Measurements from ENCODE around the gene SLC25A17.
"Not testable (repeated sequence)": the region's sequence is repeated elsewhere in the genome, so short reads cannot be mapped to it uniquely, and the experiment has no call there.

SLC25A17 gene

DNA sequence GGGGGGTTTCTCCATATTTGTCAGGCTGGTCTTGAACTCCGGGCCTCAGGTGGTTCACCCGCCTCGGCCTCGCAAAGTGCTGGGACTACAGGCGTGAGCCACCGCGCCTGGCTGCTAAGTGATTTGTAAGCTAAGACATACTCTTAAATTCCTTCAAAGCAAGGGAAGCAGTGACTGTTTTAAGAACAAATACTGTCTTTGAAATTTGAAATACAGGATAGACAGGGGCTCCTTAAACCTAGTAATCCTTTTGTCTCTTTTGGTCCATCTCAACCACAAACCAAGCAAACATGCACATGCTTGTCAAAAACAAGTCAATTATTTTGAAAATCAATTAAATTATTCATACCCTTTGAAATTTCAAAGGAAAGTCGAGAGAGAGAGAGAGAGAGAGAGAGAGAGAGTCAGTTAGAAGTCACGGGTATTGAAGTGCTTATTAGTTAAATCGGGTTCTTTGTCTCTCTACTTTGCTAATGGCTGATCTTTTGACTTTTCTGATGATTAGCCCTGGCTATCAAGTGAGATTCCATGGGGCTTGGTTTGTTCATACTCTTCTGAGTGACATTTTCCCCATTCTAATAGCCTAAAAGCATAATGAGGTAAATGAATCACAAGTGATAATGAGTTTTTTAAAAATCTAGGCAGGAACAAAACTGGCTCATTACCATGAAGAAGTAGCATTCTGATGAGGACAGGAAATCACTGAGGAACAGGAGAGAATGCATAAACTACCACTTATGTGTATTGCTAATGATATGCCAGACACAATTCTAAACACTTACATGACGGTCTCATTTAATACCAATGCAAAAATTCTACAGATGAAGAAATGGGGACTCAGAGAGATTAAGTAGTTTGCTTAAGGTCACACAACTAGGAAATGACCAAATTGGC lies 91.8 kb downstream of the SLC25A17 start:
- Histone ChIP-seq H3K27me3 (ENCODE audit: control insufficient read depth, insufficient read depth, low read length) (no peaks in the 10 kb centered on the region), H3K36me3 (ENCODE audit: control insufficient read depth, insufficient read depth, low read length) (no peaks in the 10 kb centered on the region), H3K4me3 (ENCODE audit: low read depth, low read length) (no peak overlapping the region), H3K4me1 (ENCODE audit: control insufficient read depth, insufficient read depth, low read length) (peaks cover 6% of the 10 kb centered on the region), H3K9me3 (ENCODE audit: control insufficient read depth, insufficient read depth, low read length) (no peaks in the 10 kb centered on the region), H3K9ac (ENCODE audit: low read depth, low read length) (no peak overlapping the region)

DNA sequence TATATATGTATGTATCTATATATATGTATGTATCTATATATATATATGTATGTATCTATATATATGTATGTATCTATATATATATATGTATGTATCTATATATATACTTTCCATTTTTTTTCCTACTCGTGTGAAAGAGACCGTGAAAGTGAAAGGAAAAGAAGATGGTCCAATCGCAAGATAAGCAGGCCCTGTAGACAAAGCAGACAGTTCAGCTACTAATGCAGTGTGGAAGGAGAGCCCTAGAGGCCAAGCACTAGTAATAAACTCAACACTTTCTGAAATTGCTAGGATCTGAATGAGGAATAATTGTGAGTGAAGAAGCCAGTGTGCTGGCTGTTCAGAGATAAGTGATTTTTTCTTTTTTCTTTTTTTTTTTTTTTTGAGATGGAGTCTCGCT lies 92.6 kb downstream of the SLC25A17 start:
- Histone ChIP-seq H3K36me3 (ENCODE audit: control insufficient read depth, insufficient read depth, low read length) (no peaks in the 10 kb centered on the region), H3K9ac (ENCODE audit: low read depth, low read length) (no peak overlapping the region), H3K4me3 (ENCODE audit: low read depth, low read length) (no peak overlapping the region), H3K27me3 (ENCODE audit: control insufficient read depth, insufficient read depth, low read length) (no peaks in the 10 kb centered on the region), H3K9me3 (ENCODE audit: control insufficient read depth, insufficient read depth, low read length) (no peaks in the 10 kb centered on the region), H3K4me1 (ENCODE audit: control insufficient read depth, insufficient read depth, low read length) (peaks cover 5% of the 10 kb centered on the region)

GRCh38 chr22:40723396-40723933 lies 95.7 kb downstream of the SLC25A17 start:
- H3K4me1 ChIP-seq (ENCODE audit: control insufficient read depth, insufficient read depth, low read length): peaks cover 5% of the 10 kb centered on the region

DNA sequence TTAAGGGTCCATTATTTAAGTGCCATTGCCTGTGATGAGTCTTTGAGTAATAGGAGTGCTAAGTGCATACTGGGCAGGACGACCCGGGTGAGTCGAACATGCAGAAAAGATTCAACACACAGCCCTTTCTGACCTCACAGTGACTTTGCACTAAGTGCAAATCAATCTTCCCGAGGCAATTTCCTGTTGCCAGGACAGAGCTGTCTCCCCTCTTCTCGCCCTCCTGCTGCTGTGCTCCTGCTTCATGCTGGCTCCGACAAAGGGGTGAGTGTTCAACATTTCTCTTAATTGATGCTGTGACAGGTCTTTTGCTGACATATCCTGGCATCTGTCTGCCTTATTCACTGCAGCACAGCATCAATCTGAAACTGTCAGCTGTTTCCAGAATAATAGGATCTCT lies 97.9 kb downstream of the SLC25A17 start:
- Histone ChIP-seq H3K4me1 (ENCODE audit: control insufficient read depth, insufficient read depth, low read length) (no peaks in the 10 kb centered on the region), H3K36me3 (ENCODE audit: control insufficient read depth, insufficient read depth, low read length) (no peaks in the 10 kb centered on the region), H3K27me3 (ENCODE audit: control insufficient read depth, insufficient read depth, low read length) (no peaks in the 10 kb centered on the region), H3K9ac (ENCODE audit: low read depth, low read length) (no peak overlapping the region), H3K9me3 (ENCODE audit: control insufficient read depth, insufficient read depth, low read length) (no peaks in the 10 kb centered on the region), H3K4me3 (ENCODE audit: low read depth, low read length) (no peak overlapping the region)

More at GRCh38 chr22:40723396-40723933, 95.7 kb downstream of the SLC25A17 start:
- H3K4me3 ChIP-seq (ENCODE audit: low read depth, low read length): no peak overlapping the region
- no peaks in the 10 kb centered on the region for H3K27me3 ChIP-seq (ENCODE audit: control insufficient read depth, insufficient read depth, low read length)
- no peaks in the 10 kb centered on the region for H3K36me3 ChIP-seq (ENCODE audit: control insufficient read depth, insufficient read depth, low read length)
- no peaks in the 10 kb centered on the region for H3K9me3 ChIP-seq (ENCODE audit: control insufficient read depth, insufficient read depth, low read length)
- no peak overlapping the region for H3K9ac ChIP-seq (ENCODE audit: low read depth, low read length)

DNA sequence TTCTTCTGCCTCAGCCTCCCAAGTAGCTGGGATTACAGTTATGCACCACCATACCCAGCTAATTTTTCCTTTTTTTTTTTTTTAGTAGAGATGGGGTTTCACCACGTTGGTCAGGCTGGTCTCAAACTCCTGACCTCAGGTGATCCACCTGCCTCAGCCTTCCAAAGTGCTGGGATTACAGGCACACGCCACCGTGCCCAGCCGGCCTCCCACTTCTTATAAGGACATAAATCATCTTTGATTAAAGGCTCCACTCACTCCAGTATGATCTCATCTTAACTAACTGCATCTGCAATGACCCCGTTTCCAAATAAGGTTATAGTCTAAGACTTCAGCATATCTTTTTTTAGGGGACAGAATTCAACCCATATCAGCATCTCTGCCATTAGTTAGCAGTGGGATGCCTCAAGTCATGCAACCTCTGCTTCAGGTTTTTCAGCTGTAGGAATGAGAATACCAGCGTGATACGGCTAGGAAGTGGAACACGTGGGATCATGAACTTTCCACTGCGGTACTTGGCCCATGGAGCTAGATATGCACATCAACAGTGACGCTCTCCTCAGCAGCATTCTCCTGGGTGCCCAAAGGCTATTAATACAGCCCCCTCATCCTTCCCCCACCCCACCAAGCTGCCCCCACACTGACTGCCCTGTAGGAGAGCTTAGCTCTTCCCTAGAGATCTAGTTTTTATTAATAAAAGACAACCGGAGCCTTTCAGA lies 98.4 kb downstream of the SLC25A17 start:
- Histone ChIP-seq H3K27me3 (ENCODE audit: control insufficient read depth, insufficient read depth, low read length) (no peaks in the 10 kb centered on the region), H3K36me3 (ENCODE audit: control insufficient read depth, insufficient read depth, low read length) (no peaks in the 10 kb centered on the region), H3K9me3 (ENCODE audit: control insufficient read depth, insufficient read depth, low read length) (no peaks in the 10 kb centered on the region), H3K4me1 (ENCODE audit: control insufficient read depth, insufficient read depth, low read length) (no peaks in the 10 kb centered on the region), H3K4me3 (ENCODE audit: low read depth, low read length) (no peak overlapping the region), H3K9ac (ENCODE audit: low read depth, low read length) (no peak overlapping the region)

DNA sequence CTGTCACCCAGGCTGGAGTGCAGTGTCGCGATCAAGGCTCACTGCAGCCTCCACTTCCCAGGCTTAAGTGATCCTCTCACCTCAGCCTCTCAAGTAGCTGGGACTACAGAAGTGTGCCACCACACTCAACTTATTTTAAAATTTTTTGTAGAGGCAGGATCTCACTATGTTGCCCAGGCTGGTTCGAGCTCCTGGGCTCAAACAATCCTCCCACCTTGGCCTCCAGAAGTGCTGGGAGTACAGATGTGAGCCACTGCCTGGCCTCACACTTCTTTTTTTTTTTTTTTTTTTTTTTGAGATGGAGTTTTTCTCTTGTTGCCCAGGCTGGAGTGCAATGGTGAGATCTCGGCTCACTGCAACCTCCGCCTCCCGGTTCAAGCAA lies 99.0 kb downstream of the SLC25A17 start:
- H3K4me1 ChIP-seq (ENCODE audit: control insufficient read depth, insufficient read depth, low read length); H3K9ac ChIP-seq (ENCODE audit: low read depth, low read length); H3K9me3 ChIP-seq (ENCODE audit: control insufficient read depth, insufficient read depth, low read length); H3K36me3 ChIP-seq (ENCODE audit: control insufficient read depth, insufficient read depth, low read length); H3K27me3 ChIP-seq (ENCODE audit: control insufficient read depth, insufficient read depth, low read length); H3K4me3 ChIP-seq (ENCODE audit: low read depth, low read length): not testable (repeated sequence)
